Esophagus squamous epithelium (tissue), 5 donors: ENCODE results near the gene MRRF. TPM values are rescaled to one million over a fixed set of nuclear protein-coding genes. Genes with fewer than 3 reads are reported as not detected.

ENCODE experiments used
- DNase-seq: peaks from one replicate; lab custom pipeline; 2025; lab: John Stamatoyannopoulos, UW
- H3K27ac ChIP-seq, 4 donors: fragments of 200-600 bp; sonication (generic); one replicate each; pipeline ENCODE4 v1.5.1; 2016 to 2019; ENCODE audit warnings: mild to moderate bottlenecking in 1 of 4
- H3K27me3 ChIP-seq, 4 donors: fragments of 200-600 bp; sonication (generic); 1 replicate in 3 of 4; 2 replicates in 1 of 4; pipeline versions ENCODE4 v1.5.1 to v1.6.0; 2017 to 2021; ENCODE audit warnings: antibody characterized with exemption in 1 of 4
- H3K36me3 ChIP-seq, 3 donors: fragments of 200-600 bp; sonication (generic); one replicate each; pipeline ENCODE4 v1.5.1; 2016 to 2019
- H3K4me1 ChIP-seq, 3 donors: fragments of 200-600 bp; sonication (generic); one replicate each; pipeline ENCODE4 v1.5.1; 2017 to 2019
- H3K4me3 ChIP-seq, 4 donors: fragments of 200-600 bp; sonication (generic); 1 replicate in 3 of 4; 2 replicates in 1 of 4; pipeline ENCODE4 v1.5.1; 2016 to 2019; ENCODE audit warnings: mild to moderate bottlenecking in 2 of 4, moderate library complexity in 1 of 4
- H3K9me3 ChIP-seq, 3 donors: fragments of 200-600 bp; sonication (generic); one replicate each; pipeline ENCODE4 v1.5.1; 2016 to 2019
- POLR2A ChIP-seq, 4 donors: fragments of 450-650 bp; IDR thresholded peaks; one replicate each; pipeline ENCODE4 v1.6.1; 2017; ENCODE audit warnings: antibody characterized with exemption in 4 of 4, mild to moderate bottlenecking in 4 of 4, moderate library complexity in 3 of 4
- WGBS, 2 donors: methylation state at CpG; one replicate each; pipeline ENCODE4 v1.1.5; 2018; 5-methylcytosine and 5-hydroxymethylcytosine counted together
- intact Hi-C: fragments of 100-400 bp; cut with DNase I; formaldehyde crosslinking; loops from one replicate; pipeline ENCODE4 v1.15.0; 2022
- total RNA-seq, 4 donors: library from RNA; depleted of rRNA; stranded (reverse); fragments of >200 nt; gene quantifications; one replicate each; pipeline ENCODE4 v1.1.0, GENCODE V29; 2016
- TF ChIP-seq, protein P1 (sequence below), 6 experiments: fragments of 450-650 bp in 4 of 6; fragments of 200-600 bp in 2 of 6; sonication (generic) in 2 of 6; IDR thresholded peaks; one replicate each; pipeline ENCODE4 v1.5.1; 2016 to 2019; ENCODE audit warnings: antibody characterized with exemption in 6 of 6, mild to moderate bottlenecking in 4 of 6, moderate library complexity in 4 of 6
- donor health status: DM: yes; HTN: yes; CAD: no.

MRRF gene
- total RNA-seq, 4 donors from 2014 or later: 23.9 to 48.6 (median 40.4) TPM

- Histone ChIP-seq H3K27me3 (no peaks in the 10 kb centered on the region), H3K27ac (peak overlapping the region; percentile 62 to 84 (median 80)), H3K9me3 (no peaks in the 10 kb centered on the region), H3K4me1 (peaks cover 26 to 64% (median 46%) of the 10 kb centered on the region in 3 donors), H3K4me3 (no peak overlapping the region), H3K36me3 (no peaks in the 10 kb centered on the region)
- DNase-seq: no peak
- no peak for TF ChIP-seq POLR2A (IDR thresholded peaks at IDR 0.05)
- TF ChIP-seq, protein P1, sequence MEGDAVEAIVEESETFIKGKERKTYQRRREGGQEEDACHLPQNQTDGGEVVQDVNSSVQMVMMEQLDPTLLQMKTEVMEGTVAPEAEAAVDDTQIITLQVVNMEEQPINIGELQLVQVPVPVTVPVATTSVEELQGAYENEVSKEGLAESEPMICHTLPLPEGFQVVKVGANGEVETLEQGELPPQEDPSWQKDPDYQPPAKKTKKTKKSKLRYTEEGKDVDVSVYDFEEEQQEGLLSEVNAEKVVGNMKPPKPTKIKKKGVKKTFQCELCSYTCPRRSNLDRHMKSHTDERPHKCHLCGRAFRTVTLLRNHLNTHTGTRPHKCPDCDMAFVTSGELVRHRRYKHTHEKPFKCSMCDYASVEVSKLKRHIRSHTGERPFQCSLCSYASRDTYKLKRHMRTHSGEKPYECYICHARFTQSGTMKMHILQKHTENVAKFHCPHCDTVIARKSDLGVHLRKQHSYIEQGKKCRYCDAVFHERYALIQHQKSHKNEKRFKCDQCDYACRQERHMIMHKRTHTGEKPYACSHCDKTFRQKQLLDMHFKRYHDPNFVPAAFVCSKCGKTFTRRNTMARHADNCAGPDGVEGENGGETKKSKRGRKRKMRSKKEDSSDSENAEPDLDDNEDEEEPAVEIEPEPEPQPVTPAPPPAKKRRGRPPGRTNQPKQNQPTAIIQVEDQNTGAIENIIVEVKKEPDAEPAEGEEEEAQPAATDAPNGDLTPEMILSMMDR (IDR thresholded peaks at IDR 0.05): no peak
- intact Hi-C loops: loop anchor here (5.0 kb wide), 1 partner anchor 88 kb away; no protein-coding TSS in a partner anchor
- 60 to 63% methylated on average over 6 to 10 of the region's 10 CpGs for WGBS, 2 donors
Measured at GRCh38 chr9:122364783-122365150, 100.1 kb downstream of the MRRF start.

- no peak overlapping the region for H3K4me3 ChIP-seq
- no peaks in the 10 kb centered on the region for H3K36me3 ChIP-seq
- TF ChIP-seq POLR2A (IDR thresholded peaks at IDR 0.05): no peak
- TF ChIP-seq, protein P1 (IDR thresholded peaks at IDR 0.05): no peak
- H3K27me3 ChIP-seq: no peaks in the 10 kb centered on the region
- peak overlapping the region; percentile 7 to 84 (median 78) for H3K27ac ChIP-seq
- peaks cover 35 to 78% (median 58%) of the 10 kb centered on the region in 3 donors for H3K4me1 ChIP-seq
- intact Hi-C loops: no loop called here
- DNase-seq: no peak
- 47 to 50% methylated on average over 3 to 4 of the region's 6 CpGs for WGBS, 2 donors
- H3K9me3 ChIP-seq: no peaks in the 10 kb centered on the region
Measured at GRCh38 chr9:122366074-122366660, 101.5 kb downstream of the MRRF start.

DNA sequence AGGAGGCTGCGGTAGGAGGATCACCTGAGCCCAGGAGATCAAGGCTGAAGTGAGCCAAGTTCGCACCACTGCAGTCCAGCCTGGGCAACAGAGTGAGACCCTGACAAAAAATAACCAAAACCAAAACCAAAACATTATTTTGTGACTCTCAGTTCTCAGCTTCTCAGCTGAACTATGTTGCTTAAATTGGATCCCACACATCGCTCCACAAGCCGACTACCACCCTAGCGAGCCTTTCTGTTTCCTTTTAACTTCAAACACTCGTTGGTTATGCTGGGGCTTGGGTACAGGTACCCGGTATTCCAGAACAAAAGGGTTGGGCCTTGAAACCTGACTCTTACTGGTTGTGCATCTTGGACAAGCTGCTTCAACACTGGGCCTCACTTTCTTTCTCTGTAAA lies 102.4 kb downstream of the MRRF start:
- no peak for DNase-seq
- H3K4me1 ChIP-seq: peaks cover 37 to 87% (median 63%) of the 10 kb centered on the region in 3 donors

DNA sequence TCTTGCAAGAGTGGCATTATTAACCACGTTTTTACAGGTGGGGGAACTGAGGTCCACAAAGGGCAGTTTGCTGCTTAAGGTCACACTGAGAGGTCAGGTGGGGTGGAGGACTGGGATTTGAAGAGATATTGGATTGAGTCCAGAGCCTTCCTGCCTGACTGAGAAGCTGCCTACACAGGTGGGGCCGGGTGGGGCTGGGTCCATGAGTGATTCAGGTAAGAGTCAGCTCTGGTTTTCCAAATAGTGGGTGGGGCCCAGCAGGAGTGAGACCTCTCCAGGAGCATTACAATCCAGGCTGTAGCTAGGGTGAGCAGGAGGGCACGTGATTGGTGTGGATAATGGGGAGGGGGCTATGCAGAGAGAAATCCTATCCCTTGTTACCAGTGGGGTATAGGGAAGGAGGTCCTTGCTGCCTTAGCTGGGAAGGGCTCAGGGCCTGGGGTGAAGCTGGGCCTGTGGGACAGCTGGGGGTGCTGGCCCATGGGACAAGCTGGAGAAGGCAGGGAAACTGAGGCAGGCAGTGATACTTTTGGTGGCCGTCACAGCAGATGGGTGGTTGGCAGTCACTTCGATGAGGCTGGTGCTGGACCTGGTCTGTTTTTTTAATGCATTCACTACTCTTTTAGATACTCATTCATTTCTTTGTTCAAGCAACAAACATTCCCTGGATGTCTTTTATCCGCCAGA lies 103.2 kb downstream of the MRRF start:
- peak overlapping the region; percentile 59 to 84 (median 78) for H3K27ac ChIP-seq
- DNase-seq: no peak

More for the DNA sequence above, 102.4 kb downstream of the MRRF start:
- peak overlapping the region; percentile 7 to 84 (median 78) for H3K27ac ChIP-seq
- 79 to 81% methylated on average over 7 of the region's 7 CpGs for WGBS, 2 donors
- H3K36me3 ChIP-seq: no peaks in the 10 kb centered on the region
- no peak for TF ChIP-seq POLR2A (IDR thresholded peaks at IDR 0.05)
- TF ChIP-seq, protein P1 (IDR thresholded peaks at IDR 0.05): no peak
- H3K4me3 ChIP-seq: no peak overlapping the region
- intact Hi-C loops: no loop called here
- no peaks in the 10 kb centered on the region for H3K27me3 ChIP-seq
- no peaks in the 10 kb centered on the region for H3K9me3 ChIP-seq

More for the DNA sequence above, 103.2 kb downstream of the MRRF start:
- no peaks in the 10 kb centered on the region for H3K27me3 ChIP-seq
- peaks cover 37 to 95% (median 63%) of the 10 kb centered on the region in 3 donors for H3K4me1 ChIP-seq
- no peaks in the 10 kb centered on the region for H3K36me3 ChIP-seq
- H3K9me3 ChIP-seq: no peaks in the 10 kb centered on the region
- intact Hi-C loops: no loop called here
- 53 to 75% methylated on average over 5 to 6 of the region's 6 CpGs for WGBS, 2 donors
- TF ChIP-seq, protein P1 (IDR thresholded peaks at IDR 0.05): no peak
- TF ChIP-seq POLR2A (IDR thresholded peaks at IDR 0.05): no peak
- no peak overlapping the region for H3K4me3 ChIP-seq
